ENCODE results near the gene NRXN3.

GRCh38 chr14:79157369-79157768, 987.2 kb downstream of the NRXN3 start:
- TF ChIP-seq CTCF (IDR thresholded peaks at IDR 0.05; ENCODE audit: insufficient read depth, low read depth, low read length) (no peak), EZH2 (IDR thresholded peaks at IDR 0.05; ENCODE audit: insufficient read depth, low read length) (no peak)

Data from astrocyte (in vitro differentiated cells and primary cell).